H1 (cell line): ENCODE data around the gene INF2. TPM values are rescaled to one million over a fixed set of nuclear protein-coding genes. Genes with fewer than 3 reads are reported as not detected.

Source experiments
- CTCF ChIA-PET: fragments of 300-600 bp; sonication (Branson Sonifier 250); formaldehyde crosslinking; loops from one replicate; lab custom pipeline; 2021; ENCODE audit not compliant: partially characterized antibody; lab: Charles Lee
- POLR2A ChIA-PET: fragments of 300-600 bp; sonication (Branson Sonifier 250); formaldehyde crosslinking; loops from one replicate; lab custom pipeline; 2021; ENCODE audit warnings: inconsistent platforms; ENCODE audit not compliant: partially characterized antibody; lab: Charles Lee
- DNase-seq, 2 experiments: peaks; one replicate each; pipeline versions ENCODE4 v3.0.0 to v3.0.0-alpha.2; 2010 to 2022; ENCODE audit warnings: low spot score in 2 of 2, low read depth in 1 of 2, mixed read lengths in 1 of 2
- FAIRE-seq: peaks from 2 replicates; lab custom pipeline; 2011; peaks lifted over from hg19 to GRCh38; lab: Jason Lieb, UNC
- H2AFZ ChIP-seq: 2 replicates; pipeline ENCODE4 v1.8.1; 2012; ENCODE audit warnings: low read length, inconsistent platforms
- H2AK5ac ChIP-seq: 2 replicates; pipeline ENCODE4 v1.6.1; 2013; ENCODE audit warnings: low read depth, low read length
- H2BK120ac ChIP-seq: replicated peaks from 2 replicates; pipeline ENCODE3; 2013; ENCODE audit warnings: low read depth, low read length, inconsistent platforms
- H2BK12ac ChIP-seq: 2 replicates; pipeline ENCODE4 v1.6.1; 2013; ENCODE audit warnings: low read depth, low read length
- H2BK15ac ChIP-seq: 2 replicates; pipeline ENCODE4 v1.6.1; 2013; ENCODE audit warnings: low read length
- H2BK20ac ChIP-seq: 2 replicates; pipeline ENCODE4 v1.6.1; 2013; ENCODE audit warnings: low read length
- H2BK5ac ChIP-seq: 2 replicates; pipeline ENCODE4 v1.6.1; 2013; ENCODE audit warnings: low read depth, low read length
- H3K14ac ChIP-seq: 2 replicates; pipeline ENCODE4 v1.6.1; 2013; ENCODE audit warnings: inconsistent platforms; ENCODE audit not compliant: insufficient read length
- H3K18ac ChIP-seq: 2 replicates; pipeline ENCODE4 v1.6.1; 2013; ENCODE audit warnings: low read length; ENCODE audit errors: extremely low read depth
- H3K23ac ChIP-seq: 2 replicates; pipeline ENCODE4 v1.6.1; 2013; ENCODE audit warnings: inconsistent platforms; ENCODE audit not compliant: insufficient read length
- H3K23me2 ChIP-seq: 2 replicates; pipeline ENCODE4 v1.6.1; 2013; ENCODE audit warnings: low read depth, low read length
- H3K27ac ChIP-seq: 2 replicates; pipeline ENCODE4 v1.6.1; 2011; ENCODE audit warnings: low read depth, low read length, inconsistent platforms
- H3K27me3 ChIP-seq, 4 experiments: replicated peaks in 1 of 4; 1 replicate in 1 of 4; 2 replicates in 3 of 4; pipeline versions ENCODE4 v1.6.1 to v1.8.1; 2011 to 2013; ENCODE audit warnings: low read length in 3 of 4, mild to moderate bottlenecking in 3 of 4, inconsistent platforms in 2 of 4, mixed read lengths in 2 of 4, moderate library complexity in 1 of 4; ENCODE audit not compliant: control insufficient read depth in 3 of 4, insufficient read depth in 3 of 4; ENCODE audit errors: extremely low read depth in 1 of 4
- H3K36me3 ChIP-seq, 4 experiments: 2 replicates each; pipeline versions ENCODE4 v1.6.1 to v1.8.1; 2011 to 2013; ENCODE audit warnings: mild to moderate bottlenecking in 4 of 4, low read length in 3 of 4, moderate library complexity in 2 of 4, control low read depth in 1 of 4, inconsistent platforms in 1 of 4; ENCODE audit not compliant: insufficient read depth in 4 of 4, control insufficient read depth in 2 of 4
- H3K4ac ChIP-seq: replicated peaks from 2 replicates; pipeline ENCODE3; 2013; ENCODE audit warnings: low read length, low read depth, mixed read lengths, inconsistent platforms; ENCODE audit not compliant: insufficient read length
- H3K4me1 ChIP-seq, 4 experiments: replicated peaks in 1 of 4; 1 replicate in 1 of 4; 2 replicates in 3 of 4; pipeline versions ENCODE4 v1.6.1 to v1.8.1; 2011 to 2013; ENCODE audit warnings: low read length in 3 of 4, inconsistent platforms in 2 of 4, mixed read lengths in 1 of 4; ENCODE audit not compliant: insufficient read depth in 4 of 4, control insufficient read depth in 3 of 4
- H3K4me2 ChIP-seq, 2 experiments: 2 replicates each; pipeline versions ENCODE4 v1.6.1 to v1.8.1; 2011 to 2013; ENCODE audit warnings: low read depth in 2 of 2, low read length in 2 of 2, control low read depth in 1 of 2, inconsistent platforms in 1 of 2, mild to moderate bottlenecking in 1 of 2; ENCODE audit not compliant: insufficient read depth in 1 of 2
- H3K4me3 ChIP-seq, 4 experiments: fragments of 200-600, 300-600 bp in 1 of 4; sonication (generic), shearing (Covaris generic), sonication (Bioruptor Twin) in 1 of 4; 2 replicates each; pipeline versions ENCODE4 v1.5.1 to v1.8.1; 2011 to 2016; ENCODE audit warnings: low read length in 4 of 4, low read depth in 3 of 4, control low read depth in 2 of 4, inconsistent platforms in 2 of 4, mild to moderate bottlenecking in 2 of 4, mixed read lengths in 1 of 4, moderate library complexity in 1 of 4; ENCODE audit not compliant: insufficient read depth in 2 of 4; ENCODE audit errors: extremely low read depth in 1 of 4
- H3K56ac ChIP-seq: replicated peaks from 2 replicates; pipeline ENCODE3; 2013; ENCODE audit warnings: low read depth, mild to moderate bottlenecking, mixed read lengths, low read length, inconsistent platforms; ENCODE audit not compliant: insufficient read length
- H3K79me1 ChIP-seq: 2 replicates; pipeline ENCODE4 v1.6.1; 2013; ENCODE audit warnings: low read depth, low read length, control low read depth
- H3K79me2 ChIP-seq, 2 experiments: 2 replicates each; pipeline versions ENCODE4 v1.6.1 to v1.8.1; 2012 to 2013; ENCODE audit warnings: low read length in 2 of 2, mild to moderate bottlenecking in 2 of 2, inconsistent platforms in 1 of 2; ENCODE audit not compliant: insufficient read depth in 2 of 2, control insufficient read depth in 1 of 2
- H3K9ac ChIP-seq, 4 experiments: replicated peaks in 1 of 4; 1 replicate in 1 of 4; 2 replicates in 3 of 4; pipeline versions ENCODE4 v1.6.1 to v1.8.1; 2011 to 2013; ENCODE audit warnings: low read depth in 3 of 4, low read length in 3 of 4, control low read depth in 2 of 4, mild to moderate bottlenecking in 2 of 4, moderate library complexity in 2 of 4, inconsistent platforms in 1 of 4; ENCODE audit errors: extremely low read depth in 1 of 4
- H3K9me3 ChIP-seq, 2 experiments: 2 replicates each; pipeline versions ENCODE4 v1.6.1 to v1.8.1; 2012 to 2013; ENCODE audit warnings: mild to moderate bottlenecking in 2 of 2, moderate library complexity in 2 of 2, control low read depth in 1 of 2, inconsistent platforms in 1 of 2, low read depth in 1 of 2, low read length in 1 of 2, mixed read lengths in 1 of 2; ENCODE audit not compliant: insufficient read depth in 2 of 2
- H4K20me1 ChIP-seq, 2 experiments: replicated peaks in 1 of 2; 2 replicates each; pipeline versions ENCODE3 to v1.8.1; 2011 to 2013; ENCODE audit warnings: inconsistent platforms in 2 of 2, low read length in 2 of 2, mild to moderate bottlenecking in 1 of 2; ENCODE audit not compliant: insufficient read depth in 2 of 2, control insufficient read depth in 1 of 2
- H4K5ac ChIP-seq: 2 replicates; pipeline ENCODE4 v1.6.1; 2013; ENCODE audit warnings: low read length, low read depth, mixed read lengths, inconsistent platforms; ENCODE audit not compliant: insufficient read length
- H4K8ac ChIP-seq: 2 replicates; pipeline ENCODE4 v1.8.0; 2013; ENCODE audit warnings: mild to moderate bottlenecking, moderate library complexity, low read length, inconsistent platforms; ENCODE audit not compliant: insufficient read depth; ENCODE audit errors: extremely low read depth
- H4K91ac ChIP-seq: replicated peaks from 2 replicates; pipeline ENCODE3; 2013; ENCODE audit warnings: low read length, mixed read lengths, inconsistent platforms; ENCODE audit not compliant: insufficient read length
- ASH2L ChIP-seq: fragments of 200-600, 300-600 bp; sonication (generic); IDR thresholded peaks from one replicate; pipeline ENCODE4 v1.7.1; 2017; ENCODE audit warnings: low read length
- ATF3 ChIP-seq: IDR thresholded peaks from 2 replicates; pipeline ENCODE4 v1.6.1; 2011; ENCODE audit warnings: low read depth, mild to moderate bottlenecking, low read length; ENCODE audit not compliant: insufficient read depth
- BCL11A ChIP-seq, 2 experiments: IDR thresholded peaks; one replicate each; pipeline ENCODE4 v1.6.1; 2011; ENCODE audit warnings: low read depth in 2 of 2, low read length in 2 of 2, mild to moderate bottlenecking in 2 of 2
- EGR1 ChIP-seq: IDR thresholded peaks from 2 replicates; pipeline ENCODE4 v1.6.1; 2011; ENCODE audit warnings: low read depth, low read length, borderline replicate concordance
- HDAC6 ChIP-seq: IDR thresholded peaks from one replicate; pipeline ENCODE4 v1.7.1; 2012; ENCODE audit warnings: low read depth, mild to moderate bottlenecking, inconsistent platforms, low read length, moderate library complexity
- NRF1 ChIP-seq: IDR thresholded peaks from 2 replicates; pipeline ENCODE4 v1.6.1; 2011; ENCODE audit warnings: mild to moderate bottlenecking, low read depth, low read length, improper control_type of control experiment
- POLR2A ChIP-seq, 2 experiments: IDR thresholded peaks; 1 replicate in 1 of 2; 2 replicates in 1 of 2; pipeline ENCODE4 v1.6.1; 2011; ENCODE audit warnings: low read depth in 2 of 2, low read length in 2 of 2, mild to moderate bottlenecking in 2 of 2; ENCODE audit errors: control extremely low read depth in 1 of 2
- SP1 ChIP-seq: IDR thresholded peaks from 2 replicates; pipeline ENCODE4 v1.6.1; 2011; ENCODE audit warnings: low read depth, low read length
- YY1 ChIP-seq: IDR thresholded peaks from 2 replicates; pipeline ENCODE4 v1.6.1; 2011; ENCODE audit warnings: low read depth, mild to moderate bottlenecking, low read length
- WGBS, 2 experiments: shearing (Covaris generic) in 1 of 2; methylation state at CpG; one replicate each; pipeline versions ENCODE4 v1.1.6 to v1.1.7; 2013 to 2015; ENCODE audit warnings: low lambda C conversion rate in 2 of 2, mixed read lengths in 2 of 2, inconsistent platforms in 1 of 2, low coverage in 1 of 2, missing lambda C conversion rate in 1 of 2; ENCODE audit not compliant: insufficient replicate concordance in 2 of 2, insufficient coverage in 1 of 2, insufficient read length in 1 of 2; ENCODE audit errors: extremely low coverage in 1 of 2, missing lambda C conversion rate in 1 of 2; 5-methylcytosine and 5-hydroxymethylcytosine counted together
- polyA plus RNA-seq, 7 experiments: library from polyadenylated mRNA; depleted of rRNA in 3 of 7; stranded (reverse) in 5 of 7; unstranded in 2 of 7; fragments of >200 nt in 5 of 7; fragments of 200-250 nt in 2 of 7; gene quantifications; 1 replicate in 5 of 7; 2 replicates in 1 of 7; 4 replicates in 1 of 7; pipeline versions ENCODE4 v1.2.1 to v1.2.3, GENCODE V29; 2011 to 2013; ENCODE audit warnings: missing spikeins in 2 of 7, mixed read lengths in 2 of 7
- total RNA-seq: library from RNA; stranded (reverse); fragmentation: NEBNext Ultra II Directional; extraction: Animal tissue kit (Norgen Biotek cat#: 25700); gene quantifications from 2 replicates; pipeline ENCODE4 v1.2.1, GENCODE V29; 2021

Gene INF2
- total and polyA plus RNA-seq, 2 of the 8 experiments (the other 6 are each of a cell fraction or from before 2014, with no cell fraction given), result 29.1 to 59.5 TPM

DNA sequence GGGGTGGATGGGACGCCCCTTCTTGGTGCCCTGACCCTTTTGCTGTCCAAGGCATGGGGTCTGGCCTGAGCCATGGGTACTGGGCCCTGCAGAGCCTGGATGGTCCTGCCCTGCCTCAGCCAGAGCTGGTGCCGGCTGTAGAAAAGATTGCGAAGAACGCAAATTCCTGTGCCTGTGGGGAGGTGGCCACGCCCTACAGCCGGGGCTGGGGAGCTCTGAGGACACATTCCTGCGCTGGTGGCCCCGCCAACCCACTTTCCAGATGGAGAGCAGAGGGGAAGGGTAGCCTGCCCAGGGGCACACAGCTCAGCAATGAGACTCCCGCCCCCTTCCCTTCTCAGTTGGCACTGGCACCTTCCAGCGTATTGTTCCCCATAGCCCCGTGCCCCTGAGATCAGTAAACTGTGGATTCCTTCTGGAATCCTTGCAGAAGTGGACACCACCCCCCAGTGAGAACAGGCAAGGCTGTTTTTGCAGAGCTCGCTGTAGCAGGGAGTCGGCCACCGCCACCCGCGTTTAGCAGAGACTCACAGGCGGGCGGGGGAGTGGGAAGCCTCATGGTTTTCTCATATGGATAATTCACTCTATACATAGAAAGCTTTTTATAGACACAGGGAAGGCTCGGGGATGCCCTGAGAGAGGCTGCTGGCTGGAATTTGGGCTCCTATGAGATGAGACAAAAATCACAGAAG lies 8.6 kb downstream of the INF2 start:
- Histone ChIP-seq H3K4me3 (no peak overlapping the region), H2BK12ac (no peak overlapping the region), H4K91ac (no peak overlapping the region), H3K79me2 (peaks cover 0 to under 1% of the 10 kb centered on the region in 2 experiments; a peak in 1 of 4 replicates), H4K8ac (no peak overlapping the region), H3K23ac (no peak overlapping the region), H3K9ac (no peak overlapping the region), H2BK5ac (no peak overlapping the region), H2BK120ac (no peak overlapping the region), H2AK5ac (no peak overlapping the region), H3K4ac (no peak overlapping the region), H3K79me1 (peaks cover 5% of the 10 kb centered on the region; the same call in 1 of the 2 replicates), H3K4me2 (no peak overlapping the region), H4K20me1 (peaks cover 1 to 43% of the 10 kb centered on the region in 2 experiments), H3K9me3 (peaks cover 0 to 1% of the 10 kb centered on the region in 2 experiments; a peak in 1 of 4 replicates), H3K27ac (no peak overlapping the region), H3K23me2 (no peaks in the 10 kb centered on the region; the same call in 1 of the 2 replicates), H2AFZ (no peak overlapping the region), H2BK15ac (0 out of 2 replicates have a peak overlapping the region, but pooled peaks have one; percentile 46), H4K5ac (no peak overlapping the region), H2BK20ac (no peak overlapping the region), H3K56ac (no peak overlapping the region), H3K36me3 (peaks cover 0 to 9% (median 2%) of the 10 kb centered on the region in 4 experiments; a peak in 3 of 8 replicates), H3K18ac (no peak overlapping the region), H3K4me1 (peaks cover 0 to 31% (median 20%) of the 10 kb centered on the region in 4 experiments; a peak in 5 of 7 replicates), H3K27me3 (no peaks in the 10 kb centered on the region; a peak in 1 of 7 replicates), H3K14ac (no peak overlapping the region)
- FAIRE-seq (no peak), DNase-seq (no peak)
- POLR2A ChIA-PET, result interaction anchor here (0.6 to 6.6 kb wide), 5 partner anchors 8 to 28 kb away, joined by 3 to 71 read pairs (median 3); no protein-coding TSS in a partner anchor
- TF ChIP-seq ASH2L (no peak), EGR1 (no peak), POLR2A (IDR thresholded peaks at IDR 0.05; ENCODE audit: control extremely low read depth in 1 of 2, low read depth in 2 of 2, low read length in 2 of 2) (no peak), YY1 (no peak), SP1 (no peak), ATF3 (no peak), NRF1 (no peak), BCL11A (IDR thresholded peaks at IDR 0.05; ENCODE audit: low read depth in 2 of 2, low read length in 2 of 2) (no peak), HDAC6 (no peak)
- WGBS, 2 experiments, result 81% methylated on average over 19 of the region's 19 CpGs; no CpG with 5 or more reads in 1 of the 2 experiments
- CTCF ChIA-PET, result interaction anchor here (0.6 to 9.1 kb wide), 11 partner anchors 10 to 129 kb away, joined by 3 to 70 read pairs (median 4); no protein-coding TSS in a partner anchor
